CD4-positive, alpha-beta T cell treated with Interleukin-6 for 4 hours (primary cell): ENCODE results near the gene RAD54L.
"Not testable (repeated sequence)": the region's sequence is repeated elsewhere in the genome, so short reads cannot be mapped to it uniquely, and the experiment has no call there.

ENCODE experiments used
- DNase-seq: peaks from one replicate; pipeline ENCODE4 v3.0.0-alpha.2; 2020; ENCODE audit warnings: mixed read lengths

Gene RAD54L

GRCh38 chr1:46247436-46248121, at the start of gene RAD54L:
TSS of gene RAD54L (plus strand) at chr1:46247763. CDS start at chr1:46248406, 643 bp downstream.
- DNase-seq, result peak; percentile 98

- DNase-seq, result peak; percentile 80
Observed at GRCh38 chr1:46197964-46198811, 49.4 kb upstream of the RAD54L start, which contains the start of gene POMGNT1. TSS of gene POMGNT1 (minus strand) at chr1:46198434. CDS start at chr1:46197821, 613 bp downstream.

GRCh38 chr1:46199233-46199749, 48.3 kb upstream of the RAD54L start:
- DNase-seq, result no peak

GRCh38 chr1:46203738-46204405, 43.7 kb upstream of the RAD54L start:
- DNase-seq, result no peak

- DNase-seq, result no peak
Observed at GRCh38 chr1:46204406-46204742, 43.2 kb upstream of the RAD54L start.

GRCh38 chr1:46205141-46205540, 42.4 kb upstream of the RAD54L start:
- DNase-seq, result no peak

- no peak for DNase-seq
Observed at GRCh38 chr1:46205791-46206190, 41.8 kb upstream of the RAD54L start.

GRCh38 chr1:46206399-46206798, 41.2 kb upstream of the RAD54L start:
- no peak for DNase-seq

- no peak for DNase-seq
Observed at GRCh38 chr1:46210561-46210960, 37.0 kb upstream of the RAD54L start.

GRCh38 chr1:46211051-46211450, 36.5 kb upstream of the RAD54L start:
- no peak for DNase-seq

GRCh38 chr1:46215504-46215903, 32.1 kb upstream of the RAD54L start:
- DNase-seq, result no peak

- no peak for DNase-seq
Observed at GRCh38 chr1:46218443-46218842, 29.1 kb upstream of the RAD54L start.

- no peak for DNase-seq
Observed at GRCh38 chr1:46219551-46220520, 27.7 kb upstream of the RAD54L start.

GRCh38 chr1:46220808-46221207, 26.8 kb upstream of the RAD54L start:
- DNase-seq, result no peak

GRCh38 chr1:46221749-46222148, 25.8 kb upstream of the RAD54L start:
- no peak for DNase-seq

GRCh38 chr1:46223055-46223454, 24.5 kb upstream of the RAD54L start:
- DNase-seq, result not testable (repeated sequence)

- peak; percentile 67 for DNase-seq
Observed at GRCh38 chr1:46223472-46223943, 24.1 kb upstream of the RAD54L start.

GRCh38 chr1:46224966-46225365, 22.6 kb upstream of the RAD54L start:
- no peak for DNase-seq

GRCh38 chr1:46231231-46231630, 16.3 kb upstream of the RAD54L start:
- not testable (repeated sequence) for DNase-seq

- no peak for DNase-seq
Observed at GRCh38 chr1:46236882-46237281, 10.7 kb upstream of the RAD54L start.

GRCh38 chr1:46238865-46239264, 8.7 kb upstream of the RAD54L start:
- DNase-seq, result not testable (repeated sequence)

GRCh38 chr1:46241733-46242132, 5.8 kb upstream of the RAD54L start:
- DNase-seq, result not testable (repeated sequence)
